H9 (cell line): ENCODE data around the gene LBHD2. TPM values are rescaled to one million over a fixed set of nuclear protein-coding genes. Genes with fewer than 3 reads are reported as not detected.

Experiments used
- DNase-seq: peaks from one replicate; pipeline ENCODE4 v3.0.0-alpha.2; 2017
- H2AFZ ChIP-seq: one replicate; pipeline ENCODE4 v1.6.1; 2013; ENCODE audit warnings: mild to moderate bottlenecking, low read length, control low read depth, moderate library complexity
- H2AK5ac ChIP-seq: 2 replicates; pipeline ENCODE4 v1.6.1; 2013; ENCODE audit warnings: low read length, control low read depth, mixed read lengths; ENCODE audit not compliant: insufficient read length
- H2BK120ac ChIP-seq: one replicate; pipeline ENCODE4 v1.6.1; 2013; ENCODE audit warnings: low read depth, mild to moderate bottlenecking, low read length, control low read depth, inconsistent platforms; ENCODE audit not compliant: poor library complexity, severe bottlenecking
- H2BK12ac ChIP-seq: 2 replicates; pipeline ENCODE4 v1.6.1; 2013; ENCODE audit warnings: low read length, control low read depth, mixed read lengths, low read depth; ENCODE audit not compliant: insufficient read length
- H2BK15ac ChIP-seq: 2 replicates; pipeline ENCODE4 v1.6.1; 2013; ENCODE audit warnings: low read depth, low read length, control low read depth
- H2BK20ac ChIP-seq: one replicate; pipeline ENCODE4 v1.6.1; 2013; ENCODE audit warnings: low read depth, mild to moderate bottlenecking, low read length, control low read depth, inconsistent platforms; ENCODE audit not compliant: poor library complexity, severe bottlenecking
- H2BK5ac ChIP-seq: 2 replicates; pipeline ENCODE4 v1.6.1; 2013; ENCODE audit warnings: low read length, control low read depth, mixed read lengths; ENCODE audit not compliant: insufficient read length
- H3K14ac ChIP-seq: 2 replicates; pipeline ENCODE4 v1.6.1; 2013; ENCODE audit warnings: low read length, control low read depth; ENCODE audit not compliant: insufficient read depth
- H3K18ac ChIP-seq: 2 replicates; pipeline ENCODE4 v1.6.1; 2013; ENCODE audit warnings: low read depth, mild to moderate bottlenecking, mixed read lengths, low read length, control low read depth; ENCODE audit not compliant: insufficient read length
- H3K23ac ChIP-seq: 2 replicates; pipeline ENCODE4 v1.6.1; 2013; ENCODE audit warnings: low read length, control low read depth, mixed read lengths, low read depth; ENCODE audit not compliant: insufficient read length
- H3K23me2 ChIP-seq: 2 replicates; pipeline ENCODE4 v1.6.1; 2013; ENCODE audit warnings: low read depth, mild to moderate bottlenecking, mixed read lengths, low read length, control low read depth; ENCODE audit not compliant: insufficient read length, poor library complexity, severe bottlenecking
- H3K27ac ChIP-seq: 2 replicates; pipeline ENCODE4 v1.5.1; 2013; ENCODE audit warnings: low read length, control low read depth, mixed read lengths, low read depth; ENCODE audit not compliant: insufficient read length
- H3K27me3 ChIP-seq: 2 replicates; pipeline ENCODE4 v1.6.1; 2013; ENCODE audit warnings: low read length, control low read depth, inconsistent platforms; ENCODE audit not compliant: insufficient read depth
- H3K4ac ChIP-seq: 2 replicates; pipeline ENCODE4 v1.6.1; 2013; ENCODE audit warnings: low read depth, mild to moderate bottlenecking, control low read depth, inconsistent platforms, low read length, moderate library complexity
- H3K4me1 ChIP-seq: 2 replicates; pipeline ENCODE4 v1.6.1; 2013; ENCODE audit warnings: low read length, control low read depth, inconsistent platforms; ENCODE audit not compliant: insufficient read depth
- H3K4me2 ChIP-seq: 2 replicates; pipeline ENCODE4 v1.6.1; 2013; ENCODE audit warnings: low read length, control low read depth, mixed read lengths; ENCODE audit not compliant: insufficient read length, insufficient read depth
- H3K56ac ChIP-seq: 2 replicates; pipeline ENCODE4 v1.6.1; 2013; ENCODE audit warnings: low read depth, mild to moderate bottlenecking, mixed read lengths, low read length, control low read depth; ENCODE audit not compliant: insufficient read length
- H3K79me1 ChIP-seq: 2 replicates; pipeline ENCODE4 v1.6.1; 2013; ENCODE audit warnings: low read depth, mild to moderate bottlenecking, moderate library complexity, low read length, control low read depth, inconsistent platforms; ENCODE audit not compliant: insufficient read depth, poor library complexity, severe bottlenecking
- H3K79me2 ChIP-seq: 2 replicates; pipeline ENCODE4 v1.6.1; 2013; ENCODE audit warnings: low read length, control low read depth, inconsistent platforms; ENCODE audit not compliant: insufficient read depth
- H3K9ac ChIP-seq: 2 replicates; pipeline ENCODE4 v1.6.1; 2013; ENCODE audit warnings: low read length, control low read depth, mixed read lengths; ENCODE audit not compliant: insufficient read length; ENCODE audit errors: extremely low read depth
- H3K9me3 ChIP-seq: one replicate; pipeline ENCODE4 v1.6.1; 2013; ENCODE audit warnings: low read depth, low read length, inconsistent platforms; ENCODE audit not compliant: control insufficient read depth
- H3T11ph ChIP-seq: one replicate; pipeline ENCODE4 v1.6.1; 2013; ENCODE audit warnings: mild to moderate bottlenecking, low read length, control low read depth, inconsistent platforms
- H4K20me1 ChIP-seq: one replicate; pipeline ENCODE4 v1.6.1; 2013; ENCODE audit not compliant: control insufficient read depth, insufficient read length, insufficient read depth
- H4K5ac ChIP-seq: 2 replicates; pipeline ENCODE4 v1.6.1; 2013; ENCODE audit warnings: low read depth, mild to moderate bottlenecking, mixed read lengths, low read length, control low read depth; ENCODE audit not compliant: insufficient read length
- H4K8ac ChIP-seq: replicated peaks from 2 replicates; pipeline ENCODE4 v1.6.1; 2013; ENCODE audit warnings: low read length, control low read depth, mixed read lengths, low read depth; ENCODE audit not compliant: insufficient read length
- H4K91ac ChIP-seq: 2 replicates; pipeline ENCODE4 v1.6.1; 2013; ENCODE audit warnings: low read depth, mild to moderate bottlenecking, moderate library complexity, mixed read lengths, low read length, control low read depth; ENCODE audit not compliant: insufficient read length
- H3K27ac Mint-ChIP-seq, 3 experiments: 2 replicates in 2 of 3; 3 replicates in 1 of 3; pipeline ENCODE4 v1.8.0; 2020 to 2021; ENCODE audit warnings: mixed read lengths in 3 of 3, mild to moderate bottlenecking in 1 of 3, moderate library complexity in 1 of 3
- H3K27me3 Mint-ChIP-seq: 2 replicates; pipeline ENCODE4 v1.8.0; 2021; ENCODE audit warnings: low read depth, mild to moderate bottlenecking, moderate library complexity, mixed read lengths
- H3K36me3 Mint-ChIP-seq, 3 experiments: 2 replicates in 2 of 3; 3 replicates in 1 of 3; pipeline ENCODE4 v1.8.0; 2020 to 2021; ENCODE audit warnings: low read depth in 3 of 3, mixed read lengths in 3 of 3; ENCODE audit not compliant: insufficient read depth in 1 of 3
- H3K4me1 Mint-ChIP-seq, 2 experiments: 2 replicates each; pipeline ENCODE4 v1.8.0; 2020; ENCODE audit warnings: mixed read lengths in 2 of 2
- H3K4me3 Mint-ChIP-seq, 2 experiments: 2 replicates in 1 of 2; 3 replicates in 1 of 2; pipeline ENCODE4 v1.8.0; 2020 to 2021; ENCODE audit warnings: mild to moderate bottlenecking in 2 of 2, mixed read lengths in 2 of 2, moderate library complexity in 1 of 2
- H3K9me3 Mint-ChIP-seq, 2 experiments: 2 replicates in 1 of 2; 3 replicates in 1 of 2; pipeline ENCODE4 v1.8.0; 2020; ENCODE audit warnings: mild to moderate bottlenecking in 2 of 2, mixed read lengths in 2 of 2, moderate library complexity in 1 of 2
- CTCF ChIP-seq: fragments of 200-600 bp; sonication (generic); conservative IDR thresholded peaks from 3 replicates; pipeline ENCODE4 v1.8.0; 2021; ENCODE audit warnings: antibody characterized with exemption, mild to moderate bottlenecking
- WGBS: extraction: QIAGEN DNeasy Blood & Tissue Kit; methylation state at CpG from one replicate; pipeline ENCODE4 v1.1.7; 2013; ENCODE audit warnings: missing lambda C conversion rate, low lambda C conversion rate, mixed read lengths; ENCODE audit not compliant: insufficient read length; ENCODE audit errors: extremely low coverage; 5-methylcytosine and 5-hydroxymethylcytosine counted together
- total RNA-seq: library from RNA; stranded (reverse); gene quantifications from 2 replicates; pipeline ENCODE4 v1.2.1, GENCODE V29; 2021

Gene LBHD2
- total RNA-seq, 1 experiment from 2014 or later: not detected

- no peak overlapping the region for H3K9ac ChIP-seq
- no peak overlapping the region for H2AFZ ChIP-seq
- no peaks in the 10 kb centered on the region for H4K20me1 ChIP-seq
- no peaks in the 10 kb centered on the region; the same call in 1 of the 2 replicates for H3K27me3 ChIP-seq
- H3K9me3 ChIP-seq: no peaks in the 10 kb centered on the region
- H4K5ac ChIP-seq: no peak overlapping the region
- H3T11ph ChIP-seq: no peak overlapping the region
- H3K4me1 ChIP-seq: no peaks in the 10 kb centered on the region
- no peak overlapping the region for H3K18ac ChIP-seq
- H4K8ac ChIP-seq: no peak overlapping the region
- TF ChIP-seq CTCF: no peak
- H2BK5ac ChIP-seq: no peak overlapping the region
- H3K27ac ChIP-seq: no peak overlapping the region
- Mint-ChIP-seq H3K27ac (no peak overlapping the region), H3K27me3 (peaks cover 16% of the 10 kb centered on the region), H3K4me1 (no peaks in the 10 kb centered on the region), H3K36me3 (no peaks in the 10 kb centered on the region), H3K4me3 (peak overlapping the region; percentile 10 to 11; a peak in 1 of 5 replicates), H3K9me3 (no peaks in the 10 kb centered on the region; a peak in 1 of 5 replicates)
- H3K4ac ChIP-seq: no peak overlapping the region
- no peak overlapping the region for H3K14ac ChIP-seq
- no peak overlapping the region for H2AK5ac ChIP-seq
- no peak overlapping the region for H4K91ac ChIP-seq
- H3K79me2 ChIP-seq: no peaks in the 10 kb centered on the region
- no peak overlapping the region for H2BK120ac ChIP-seq
- H3K79me1 ChIP-seq: no peaks in the 10 kb centered on the region
- no peak overlapping the region for H2BK20ac ChIP-seq
- no CpG with 5 or more reads among the region's 21 CpGs for WGBS
- no peak overlapping the region for H3K4me2 ChIP-seq
- no peak overlapping the region for H2BK12ac ChIP-seq
- H3K23me2 ChIP-seq: no peaks in the 10 kb centered on the region
- H3K23ac ChIP-seq: no peak overlapping the region
- no peak overlapping the region for H2BK15ac ChIP-seq
- DNase-seq: no peak
- H3K56ac ChIP-seq: no peak overlapping the region
These were observed 9.9 kb upstream of the LBHD2 start for GRCh38 chr14:103073876-103074728.
